Heart left ventricle (tissue), 16 donors: Measurements from ENCODE around the gene EFCC1. TPM values are rescaled to one million over a fixed set of nuclear protein-coding genes. Genes with fewer than 3 reads are reported as not detected.

Experiments used
- ATAC-seq, 4 donors: fragments of 200-7000 bp; cut with Tn5 transposase; one replicate each; pipeline ENCODE4 v1.9.1; 2020 to 2022; ENCODE audit warnings: moderate library complexity in 4 of 4, mild to moderate bottlenecking in 3 of 4, moderate number of reproducible peaks in 1 of 4
- DNase-seq, 5 donors: peaks; one replicate each; pipeline ENCODE4 v3.0.0-alpha.2; 2020
- H3K27ac ChIP-seq, 12 donors: fragments of 200-600 bp; sonication (generic) in 4 of 12; one replicate each; pipeline versions ENCODE4 v1.5.0 to v1.8.0; 2016 to 2022; ENCODE audit warnings: mild to moderate bottlenecking in 2 of 12
- H3K27me3 ChIP-seq, 9 donors: fragments of 200-600 bp; sonication (generic) in 2 of 9; one replicate each; pipeline versions ENCODE4 v1.5.1 to v1.8.0; 2016 to 2022; ENCODE audit warnings: mild to moderate bottlenecking in 3 of 9
- H3K36me3 ChIP-seq, 9 donors: fragments of 200-600 bp; sonication (generic) in 2 of 9; one replicate each; pipeline versions ENCODE4 v1.5.0 to v1.8.0; 2018 to 2022; ENCODE audit warnings: mild to moderate bottlenecking in 2 of 9
- H3K4me1 ChIP-seq, 12 donors: fragments of 200-600 bp; sonication (generic) in 4 of 12; one replicate each; pipeline versions ENCODE4 v1.5.0 to v1.8.0; 2016 to 2022; ENCODE audit warnings: mild to moderate bottlenecking in 3 of 12
- H3K4me3 ChIP-seq, 12 donors: fragments of 200-600 bp; sonication (generic) in 4 of 12; one replicate each; pipeline versions ENCODE4 v1.5.0 to v1.8.0; 2017 to 2022; ENCODE audit warnings: mild to moderate bottlenecking in 9 of 12, moderate library complexity in 4 of 12
- H3K9me3 ChIP-seq, 12 donors: fragments of 200-600 bp; sonication (generic) in 4 of 12; one replicate each; pipeline versions ENCODE4 v1.5.0 to v1.8.0; 2016 to 2022; ENCODE audit warnings: mild to moderate bottlenecking in 1 of 12
- POLR2A ChIP-seq, 2 donors: fragments of 450-650 bp; IDR thresholded peaks; one replicate each; pipeline ENCODE4 v1.6.1; 2017; ENCODE audit warnings: antibody characterized with exemption in 2 of 2, mild to moderate bottlenecking in 2 of 2, moderate library complexity in 2 of 2
- WGBS, 4 donors: extraction: QIAGEN DNeasy Blood & Tissue Kit in 2 of 4; methylation state at CpG; one replicate each; pipeline versions ENCODE4 v1.1.5 to v1.1.7; 2013 to 2018; 5-methylcytosine and 5-hydroxymethylcytosine counted together
- intact Hi-C, 10 donors: fragments of 100-400 bp; cut with DNase I; formaldehyde crosslinking; loops; one replicate each; pipeline versions ENCODE4 v1.11.1 to v1.14.2; 2022
- polyA plus RNA-seq, 2 donors: library from polyadenylated mRNA; stranded (reverse); fragments of 200-250 nt; gene quantifications; one replicate each; pipeline ENCODE4 v1.2.3, GENCODE V29; 2013
- total RNA-seq, 9 donors: library from RNA; depleted of rRNA in 2 of 9; stranded (reverse); fragments of >200 nt in 2 of 9; fragmentation: NEBNext Ultra II Directional in 3 of 9; extraction: Animal tissue kit (Norgen Biotek cat#: 25700) in 3 of 9; gene quantifications; one replicate each; pipeline versions ENCODE4 v1.1.0 to v1.2.4, GENCODE V29; 2016 to 2023
- TF ChIP-seq, protein P1 (sequence below), 12 donors: fragments of 200-600 bp; sonication (generic) in 4 of 12; IDR thresholded peaks; one replicate each; pipeline versions ENCODE4 v1.5.0 to v1.8.0; 2018 to 2022; ENCODE audit warnings: antibody characterized with exemption in 12 of 12, mild to moderate bottlenecking in 5 of 12
- donor health status: ischemic (EF 13 %, LVEDD 7.1; RV severe dilation, severe dysfunction).
- donor health status: healthy with polysubstance abuse.
- donor health status: DM: no; HTN: yes; CAD: no.
- donor health status: DM: no; HTN: no; CAD: no.
- donor health status: ischemic (EF 25% LVEDD 6.9; RV normal size, moderate dysfunction).
- donor health status: ischemic (EF 25% LVEDD 5.7; RV mildly dilated, moderate dysfunction).
- donor health status: healthy.
- donor health status: DM: yes; HTN: yes; CAD: no.
- donor health status: ischemic (EF 35%, LVEDD 5.7; RV mildly dilated, moderate dysfunction).
- donor health status: nonischemic (EF 11% LVEDD 7.7; RV severe dilation, severe dysfunction).
- donor health status: DM: yes; HTN: yes; CAD: no.
- donor health status: PGD.
- donor health status: ischemic (EF 29% LVEDD 5.4; RV normal size, mild dysfunction).
- donor health status: nonischemic (EF 23%, LVEDD 6.1; RV moderate dilation, normal function).

The EFCC1 gene
- total and polyA plus RNA-seq, 11 donors, result 0.60 to 2.5 (median 1.5) TPM

GRCh38 chr3:128971421-128972100 lies 29.5 kb upstream of the EFCC1 start:
- ATAC-seq, result peak; percentile 91 to 96 (median 95)
- WGBS, 4 donors, result 43 to 52% (median 48%) methylated on average over 6 of the region's 6 CpGs
- no peak overlapping the region for H3K4me3 ChIP-seq
- no peak for TF ChIP-seq POLR2A (IDR thresholded peaks at IDR 0.05)
- TF ChIP-seq, protein P1, sequence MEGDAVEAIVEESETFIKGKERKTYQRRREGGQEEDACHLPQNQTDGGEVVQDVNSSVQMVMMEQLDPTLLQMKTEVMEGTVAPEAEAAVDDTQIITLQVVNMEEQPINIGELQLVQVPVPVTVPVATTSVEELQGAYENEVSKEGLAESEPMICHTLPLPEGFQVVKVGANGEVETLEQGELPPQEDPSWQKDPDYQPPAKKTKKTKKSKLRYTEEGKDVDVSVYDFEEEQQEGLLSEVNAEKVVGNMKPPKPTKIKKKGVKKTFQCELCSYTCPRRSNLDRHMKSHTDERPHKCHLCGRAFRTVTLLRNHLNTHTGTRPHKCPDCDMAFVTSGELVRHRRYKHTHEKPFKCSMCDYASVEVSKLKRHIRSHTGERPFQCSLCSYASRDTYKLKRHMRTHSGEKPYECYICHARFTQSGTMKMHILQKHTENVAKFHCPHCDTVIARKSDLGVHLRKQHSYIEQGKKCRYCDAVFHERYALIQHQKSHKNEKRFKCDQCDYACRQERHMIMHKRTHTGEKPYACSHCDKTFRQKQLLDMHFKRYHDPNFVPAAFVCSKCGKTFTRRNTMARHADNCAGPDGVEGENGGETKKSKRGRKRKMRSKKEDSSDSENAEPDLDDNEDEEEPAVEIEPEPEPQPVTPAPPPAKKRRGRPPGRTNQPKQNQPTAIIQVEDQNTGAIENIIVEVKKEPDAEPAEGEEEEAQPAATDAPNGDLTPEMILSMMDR (IDR thresholded peaks at IDR 0.05), result no peak
- peaks cover 0 to 22% (median 12%) of the 10 kb centered on the region in 12 donors for H3K4me1 ChIP-seq
- H3K27me3 ChIP-seq, result no peaks in the 10 kb centered on the region
- H3K27ac ChIP-seq, result peak overlapping the region in 10 of 12 donors; percentile 18 to 79 (median 54)
- intact Hi-C loops, result loop anchor here (1.0 to 10.0 kb wide), 9 partner anchors 81 to 277 kb away; partner anchors contain the start of gene COPG1 (in 3 of the 10)
- no peaks in the 10 kb centered on the region for H3K36me3 ChIP-seq
- no peaks in the 10 kb centered on the region for H3K9me3 ChIP-seq
- peak in 4 of 5 donors; percentile 73 to 86 (median 81) for DNase-seq

- DNase-seq, result no peak
- no peak for ATAC-seq
- H3K9me3 ChIP-seq, result no peaks in the 10 kb centered on the region
- intact Hi-C loops, result loop anchor here in 7 of 10 donors (5.0 to 10.0 kb wide), 6 partner anchors 78 to 273 kb away; partner anchors contain the start of gene COPG1 (in 2 of the 7)
- H3K4me3 ChIP-seq, result no peak overlapping the region
- no peak for TF ChIP-seq POLR2A (IDR thresholded peaks at IDR 0.05)
- TF ChIP-seq, protein P1 (IDR thresholded peaks at IDR 0.05), result no peak
- WGBS, 4 donors, result 67 to 79% (median 75%) methylated on average over 5 of the region's 5 CpGs
- no peaks in the 10 kb centered on the region for H3K36me3 ChIP-seq
- H3K27ac ChIP-seq, result peak overlapping the region in 1 of 12 donors; percentile 1
- peaks cover 0 to 22% (median 12%) of the 10 kb centered on the region in 12 donors for H3K4me1 ChIP-seq
- H3K27me3 ChIP-seq, result no peaks in the 10 kb centered on the region
Measured at GRCh38 chr3:128973988-128974564, 27.0 kb upstream of the EFCC1 start.

DNA sequence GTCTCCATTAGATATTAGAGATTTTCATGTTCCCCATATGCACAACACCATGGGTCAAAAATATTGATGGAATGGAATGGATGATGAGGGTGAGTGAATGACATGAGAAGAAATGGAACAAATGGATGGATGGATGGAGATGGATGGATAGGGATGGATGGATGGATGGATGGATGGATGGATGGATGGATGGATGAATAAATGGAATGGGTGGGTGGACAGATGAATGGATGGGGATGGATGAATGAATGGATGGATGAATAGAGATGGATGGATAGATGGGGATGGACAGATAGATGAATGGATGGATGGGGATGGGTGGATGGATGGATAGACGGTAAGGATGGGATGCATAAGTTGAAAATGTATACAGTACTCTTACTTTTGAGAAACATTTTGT lies 25.8 kb upstream of the EFCC1 start:
- H3K36me3 ChIP-seq, result no peaks in the 10 kb centered on the region
- H3K27me3 ChIP-seq, result no peaks in the 10 kb centered on the region
- no peak for TF ChIP-seq POLR2A (IDR thresholded peaks at IDR 0.05)
- TF ChIP-seq, protein P1 (IDR thresholded peaks at IDR 0.05), result no peak
- H3K9me3 ChIP-seq, result no peaks in the 10 kb centered on the region
- 90 to 100% (median 94%) methylated on average over 1 of the region's 1 CpG for WGBS, 4 donors
- DNase-seq (no peak), ATAC-seq (no peak)
- peaks cover 0 to 18% (median 11%) of the 10 kb centered on the region in 12 donors for H3K4me1 ChIP-seq
- intact Hi-C loops, result loop anchor here in 5 of 10 donors (5.0 to 10.0 kb wide), 2 partner anchors 62 to 110 kb away; no protein-coding TSS in a partner anchor
- H3K4me3 ChIP-seq, result no peak overlapping the region
- H3K27ac ChIP-seq, result no peak overlapping the region
